ENCODE data around the gene L1CAM. TPM values are rescaled to one million over a fixed set of nuclear protein-coding genes. Genes with fewer than 3 reads are reported as not detected.

Gene L1CAM
- polyA plus RNA-seq, 2 of the 4 experiments (the other 2 are of a cell fraction): 1.9 to 14.2 TPM

GRCh38 chrX:153929576-153929975 is 43.6 kb upstream of the L1CAM start (continued):
- no peak for TF ChIP-seq CHD2 (IDR thresholded peaks at IDR 0.05; ENCODE audit: low read length, partially characterized antibody)
- TF ChIP-seq NR3C1 (IDR thresholded peaks at IDR 0.05): no peak
- TF ChIP-seq ZC3H11A (IDR thresholded peaks at IDR 0.05): no peak
- no peak for TF ChIP-seq RCOR1 (IDR thresholded peaks at IDR 0.05; ENCODE audit: low read depth, low read length)
- TF ChIP-seq NFE2L2 (conservative IDR thresholded peaks at IDR 0.05; ENCODE audit: low read length): no peak
- no peak for TF ChIP-seq PHF8 (IDR thresholded peaks at IDR 0.05; ENCODE audit: borderline replicate concordance, low read depth)
- TF ChIP-seq POLR2AphosphoS2 (conservative IDR thresholded peaks at IDR 0.05; ENCODE audit: low read length): no peak
- no peak for TF ChIP-seq ELK1 (IDR thresholded peaks at IDR 0.05; ENCODE audit: low read depth, low read length)
- TF ChIP-seq GATA3 (IDR thresholded peaks at IDR 0.05; ENCODE audit: borderline replicate concordance): no peak
- no peak for TF ChIP-seq CBX2 (IDR thresholded peaks at IDR 0.05; ENCODE audit: borderline replicate concordance, low read depth)
- no peak for TF ChIP-seq KDM1A (IDR thresholded peaks at IDR 0.05; ENCODE audit: low read depth)
- TF ChIP-seq CEBPB (IDR thresholded peaks at IDR 0.05): no peak

- ATAC-seq (no peak), FAIRE-seq (no peak), DNase-seq (ENCODE audit: low read depth in 1 of 2, low spot score in 1 of 2) (no peak)
- peaks cover 23% of the 10 kb centered on the region for H3K4me1 ChIP-seq
- ChIA-PET POLR2A (interaction anchor here (0.5 to 1.6 kb wide), 13 partner anchors 8 to 987 kb away, joined by 3 to 12 read pairs (median 4); partner anchors contain the start of genes HCFC1, IDH3G and SSR4), CTCF (interaction anchor here (1.0 to 25.1 kb wide), 7 partner anchors 8 to 987 kb away, joined by 3 to 363 read pairs (median 5); partner anchors contain the start of genes PLXNB3 and RENBP)
- peak overlapping the region; percentile 70 for H3K4me2 ChIP-seq
- H3K9me3 ChIP-seq: no peaks in the 10 kb centered on the region
- peak overlapping the region; percentile 65 to 84 for H3K27ac ChIP-seq
- TF ChIP-seq FOSB (CRISPR knock-in tag; IDR thresholded peaks at IDR 0.05) (no peak), REST (IDR thresholded peaks at IDR 0.05) (no peak), POLR2A (IDR thresholded peaks at IDR 0.05; ENCODE audit: low read length) (no peak), EHMT2 (IDR thresholded peaks at IDR 0.05; ENCODE audit: low read depth) (no peak), HEYL (CRISPR knock-in tag; IDR thresholded peaks at IDR 0.05) (no peak), RAD21 (conservative IDR thresholded peaks at IDR 0.05 in 1 of 2, IDR thresholded peaks at IDR 0.05 in 1 of 2) (no peak), ELK1 (IDR thresholded peaks at IDR 0.05; ENCODE audit: low read depth, low read length) (no peak)
- 51% methylated on average over 9 of the region's 9 CpGs for WGBS (ENCODE audit: missing lambda C conversion rate)
- peak overlapping the region; percentile 35 for H3K4me3 ChIP-seq
These were observed 42.9 kb upstream of the L1CAM start for GRCh38 chrX:153928846-153929245.
